Keratinocyte (primary cell): ENCODE data around the gene ADGRG6.

ENCODE experiments used
- CTCF ChIP-seq, 3 experiments: IDR thresholded peaks in 1 of 3; conservative IDR thresholded peaks in 1 of 3; optimal IDR thresholded peaks in 1 of 3; 2 replicates in 2 of 3; 3 replicates in 1 of 3; pipeline versions ENCODE3 to v1.5.1; 2011; ENCODE audit warnings: low read length in 3 of 3, mild to moderate bottlenecking in 3 of 3, moderate library complexity in 2 of 3, control low read depth in 1 of 3, inconsistent platforms in 1 of 3; ENCODE audit not compliant: insufficient read depth in 2 of 3; ENCODE audit errors: extremely low read depth in 1 of 3
- EZH2 ChIP-seq: IDR thresholded peaks from one replicate; pipeline ENCODE4 v1.6.1; 2012; ENCODE audit warnings: inconsistent platforms, mild to moderate bottlenecking, low read length, moderate library complexity

- TF ChIP-seq EZH2 (no peak), CTCF (optimal IDR thresholded peaks at IDR 0.05 in 1 of 3, IDR thresholded peaks at IDR 0.05 in 1 of 3, conservative IDR thresholded peaks at IDR 0.05 in 1 of 3; ENCODE audit: extremely low read depth in 1 of 3, insufficient read depth in 2 of 3, low read length in 3 of 3) (no peak)
Measured at GRCh38 chr6:142373268-142374090, 71.7 kb downstream of the ADGRG6 start.
